Fibroblast of gingiva (primary cell): Measurements from ENCODE around the gene TCP11.

Experiments
- DNase-seq: peaks from one replicate; pipeline ENCODE4 v3.0.0-alpha.2; 2011; ENCODE audit warnings: low read depth

The TCP11 gene

DNA sequence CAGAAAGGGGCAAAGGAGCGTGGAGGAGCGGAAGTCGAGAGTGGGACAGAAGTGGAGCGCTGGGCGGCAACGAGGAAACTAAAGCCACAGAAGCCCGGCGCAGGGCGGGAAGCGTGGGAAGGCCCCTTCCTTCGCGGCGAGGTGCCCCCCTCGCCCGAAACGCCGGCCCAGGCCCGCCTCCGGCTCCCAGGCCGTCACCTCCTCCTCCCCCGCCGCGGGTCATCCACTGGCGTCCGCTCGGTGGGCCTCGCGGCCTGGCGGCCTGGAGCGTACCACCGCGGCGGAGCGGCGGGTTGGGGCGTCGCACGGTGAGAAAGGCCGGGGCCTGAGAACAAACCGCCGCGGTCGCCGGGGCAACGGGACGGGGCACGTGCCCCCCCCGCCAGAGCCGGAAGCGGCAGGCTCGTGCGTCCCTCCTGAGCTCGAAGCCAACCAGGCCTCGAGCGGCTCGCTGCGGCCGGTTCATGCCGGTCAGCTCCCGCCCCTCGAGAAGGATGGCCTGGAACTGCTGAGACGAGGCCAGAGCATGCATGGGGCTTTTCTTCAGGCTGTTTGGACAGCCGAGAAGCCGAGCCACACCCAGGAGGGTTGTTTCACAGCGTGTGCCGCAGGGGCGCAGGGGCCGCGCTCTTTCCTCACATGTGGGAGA lies at the start of gene TCP11:
Gene TCP11, minus strand, starts transcription at position 333 of the 649 bp plus-strand sequence. CDS start 469 bp downstream, outside the sequence.
- DNase-seq = no peak

DNA sequence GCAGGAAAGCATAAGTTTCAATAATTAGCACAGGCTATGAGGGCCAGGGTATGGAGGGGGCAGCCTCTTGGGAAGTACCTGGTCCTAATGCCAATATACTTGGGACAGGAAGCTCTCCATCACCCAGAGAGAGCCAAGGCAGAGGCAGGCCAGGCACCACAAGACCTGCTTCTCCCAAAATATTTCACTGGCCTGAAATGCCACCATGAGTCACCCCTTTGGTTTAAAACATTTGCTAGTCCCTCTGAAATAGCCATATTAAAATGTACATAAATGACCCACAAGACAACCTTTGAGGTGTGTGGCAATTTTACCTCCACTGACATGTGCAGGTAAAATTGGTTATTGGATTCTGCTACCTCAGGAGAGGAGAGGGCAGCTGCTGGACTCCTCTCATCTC lies 49.2 kb upstream of the TCP11 start:
- no peak for DNase-seq

DNA sequence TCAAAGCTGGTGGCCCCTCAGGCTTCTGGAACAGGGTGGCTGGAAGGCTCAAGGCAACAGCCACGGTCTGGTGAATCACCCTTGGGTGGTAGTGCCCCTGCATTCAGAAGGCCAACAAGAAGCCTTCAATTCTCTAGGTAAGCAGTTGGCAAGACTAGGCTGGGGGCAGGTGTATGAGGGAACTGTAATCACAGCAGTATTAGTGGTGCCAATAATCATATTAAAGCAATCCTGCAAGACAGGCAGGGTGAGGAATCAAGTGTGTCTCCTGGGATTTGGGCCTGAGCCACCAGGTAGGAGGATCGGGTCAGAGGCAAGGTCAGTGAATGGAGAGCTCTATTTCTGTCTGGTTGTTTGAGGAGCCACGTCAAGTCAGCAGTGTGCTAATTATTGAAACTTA lies 47.7 kb upstream of the TCP11 start:
- no peak for DNase-seq

DNA sequence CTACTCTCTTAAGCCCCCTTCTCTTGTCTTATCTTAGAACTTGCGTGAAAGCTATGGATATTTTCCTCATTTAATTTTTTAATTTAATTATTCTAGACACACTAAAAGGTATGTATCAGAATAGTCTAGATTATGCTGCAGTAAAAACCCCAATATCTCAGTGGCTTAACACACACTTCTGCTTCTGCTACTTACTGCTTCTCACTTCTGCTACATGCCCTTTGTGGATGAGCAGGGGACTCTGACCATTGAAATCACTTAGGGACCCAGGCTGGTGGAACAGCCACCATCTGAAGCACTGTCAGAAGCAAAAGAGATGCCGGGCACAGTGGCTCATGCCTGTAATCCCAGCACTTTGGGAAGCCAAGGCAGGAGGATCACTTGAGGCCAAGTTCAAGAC lies 45.4 kb upstream of the TCP11 start:
- DNase-seq = no peak

DNA sequence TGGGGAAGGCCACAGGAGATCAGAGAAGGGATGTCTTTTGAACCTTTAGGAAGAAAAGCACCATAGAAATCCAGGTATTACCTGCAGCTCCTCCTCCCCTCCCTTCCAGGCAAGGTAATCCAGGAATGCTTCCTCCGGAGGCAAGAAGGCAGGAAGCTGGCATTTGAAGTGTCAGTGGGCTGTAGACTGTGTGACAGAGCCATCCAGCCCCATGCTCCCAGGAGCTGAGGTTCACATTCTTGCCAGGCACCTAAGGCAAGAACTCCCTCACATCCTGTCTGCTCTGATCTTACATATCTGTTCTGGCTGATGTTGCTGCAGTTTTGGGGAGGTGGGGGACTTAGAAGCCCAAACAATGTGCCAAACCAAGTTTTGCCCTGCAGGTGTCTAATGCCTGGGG lies 44.8 kb upstream of the TCP11 start:
- no peak for DNase-seq

DNA sequence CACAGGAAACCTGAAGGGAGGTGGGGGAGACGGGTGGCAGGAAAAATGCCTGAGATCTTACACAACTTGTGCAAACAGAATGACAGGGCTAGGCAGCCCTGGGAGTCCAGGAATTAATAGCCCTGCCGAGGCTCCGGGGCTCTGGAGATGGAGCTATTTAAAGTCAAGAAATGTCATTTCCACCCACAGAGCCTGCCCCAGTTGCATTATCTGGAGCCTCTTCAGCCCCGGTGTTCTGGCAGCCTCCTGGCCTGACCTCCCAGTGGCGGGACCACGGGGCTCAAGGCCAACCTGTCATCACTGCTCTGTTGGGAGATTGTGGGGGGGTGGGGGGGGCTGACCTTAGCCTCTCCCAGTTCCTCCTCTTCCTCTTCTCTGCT lies 44.2 kb upstream of the TCP11 start:
- DNase-seq = peak; percentile 27

DNA sequence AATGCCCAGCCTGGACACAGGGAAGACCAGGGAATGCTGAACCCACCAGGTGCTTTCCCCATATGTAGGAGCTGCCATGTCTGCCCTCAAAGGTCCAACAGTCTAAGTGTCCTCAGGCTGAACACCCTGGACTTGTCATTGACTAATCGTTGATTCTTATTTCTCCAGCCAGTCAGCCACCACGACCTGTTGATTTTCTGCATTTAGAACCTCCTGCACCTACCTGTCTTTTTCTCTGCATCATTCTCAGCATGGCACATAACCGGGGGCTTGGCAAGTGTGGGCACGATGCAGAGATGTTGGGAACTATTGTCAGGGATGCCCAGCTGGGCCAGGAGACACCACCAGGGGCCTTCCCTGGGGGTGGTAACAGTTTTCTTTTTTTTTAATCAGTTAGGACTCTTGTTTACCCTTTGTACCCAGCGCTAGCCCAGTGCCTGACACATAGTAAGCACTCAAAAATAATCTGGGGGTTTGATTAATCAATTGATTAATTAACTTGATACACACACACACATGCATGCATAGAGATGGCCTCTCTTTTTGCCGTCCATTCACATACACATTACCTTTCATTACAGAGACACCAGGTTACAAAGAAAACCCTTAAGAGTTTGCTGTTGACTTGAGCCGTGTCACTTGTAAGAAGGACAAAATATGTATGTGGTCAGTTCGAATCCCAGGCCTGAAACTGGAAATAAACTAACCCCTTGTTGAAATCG lies 43.6 kb upstream of the TCP11 start:
- no peak for DNase-seq

DNA sequence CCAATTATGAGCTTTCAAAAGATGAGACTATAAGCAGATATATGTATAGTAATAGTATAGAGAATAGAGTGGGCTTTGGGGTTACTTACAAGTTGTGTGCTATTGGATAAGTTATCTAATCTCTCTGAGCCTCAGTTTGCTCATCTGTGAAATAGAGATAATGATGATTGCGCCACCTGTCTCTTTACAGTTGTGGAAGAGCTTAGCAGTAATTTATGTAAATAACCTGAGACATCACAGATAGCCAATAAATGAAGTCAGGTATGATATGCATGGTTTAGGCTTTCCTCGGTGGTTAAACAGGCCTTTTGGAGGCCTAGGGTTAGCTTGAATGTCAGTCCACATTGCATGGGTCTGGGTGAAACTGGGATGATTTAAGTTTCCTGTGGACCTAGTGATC lies 42.8 kb upstream of the TCP11 start:
- DNase-seq = no peak

DNA sequence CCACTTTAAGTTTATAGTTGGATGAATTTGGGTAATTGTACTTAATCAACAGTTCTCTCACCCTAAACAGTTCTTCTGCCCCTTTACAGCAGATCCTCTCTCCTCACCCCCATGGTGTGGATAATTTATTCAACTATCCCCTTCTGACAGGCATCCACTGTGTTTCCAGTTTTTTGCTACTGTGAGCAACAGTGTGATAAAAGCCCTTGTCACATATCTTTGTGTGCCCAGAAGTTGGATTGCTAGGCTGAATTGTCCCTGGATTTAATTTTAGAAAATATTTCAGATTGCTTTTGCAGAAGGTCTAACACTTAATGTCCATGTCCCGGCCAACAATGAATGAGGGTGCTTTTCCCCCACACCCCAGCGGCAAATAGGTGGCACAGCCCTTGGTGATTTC lies 42.1 kb upstream of the TCP11 start:
- DNase-seq = no peak

DNA sequence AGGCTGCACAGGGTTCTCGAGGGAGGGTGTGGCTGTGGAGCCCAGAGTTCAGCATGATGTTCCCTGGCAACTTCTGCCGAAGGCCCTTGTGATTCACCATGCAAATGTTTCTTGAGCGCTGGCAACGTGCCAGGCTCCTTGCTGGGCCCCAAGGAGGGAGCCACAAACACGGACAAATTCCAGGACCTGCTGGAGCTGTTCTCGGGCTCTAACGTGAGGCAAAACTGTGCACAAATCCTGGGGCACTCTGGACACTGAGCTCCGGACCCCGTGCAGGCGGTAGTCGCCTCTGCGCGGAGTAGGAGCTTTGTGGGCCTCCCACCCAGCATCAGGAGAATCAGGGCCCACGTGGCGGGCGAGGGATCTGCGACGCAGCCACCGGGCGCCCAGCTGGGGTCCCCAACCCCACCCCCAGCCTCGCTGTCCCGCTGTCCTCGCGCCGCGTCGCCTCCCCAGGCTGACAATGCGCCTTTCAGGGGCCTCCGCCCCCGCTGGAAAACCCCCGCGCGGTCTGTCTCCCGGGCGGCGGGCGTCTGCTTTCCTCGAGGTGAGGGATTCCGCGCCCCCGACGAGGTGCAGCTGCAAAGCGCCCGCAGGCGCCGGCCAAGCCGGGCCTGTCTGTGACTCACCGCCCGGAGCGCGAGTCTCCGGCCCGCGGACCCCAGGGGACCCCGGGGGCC lies 40.9 kb upstream of the TCP11 start:
- DNase-seq = peak; percentile 70

DNA sequence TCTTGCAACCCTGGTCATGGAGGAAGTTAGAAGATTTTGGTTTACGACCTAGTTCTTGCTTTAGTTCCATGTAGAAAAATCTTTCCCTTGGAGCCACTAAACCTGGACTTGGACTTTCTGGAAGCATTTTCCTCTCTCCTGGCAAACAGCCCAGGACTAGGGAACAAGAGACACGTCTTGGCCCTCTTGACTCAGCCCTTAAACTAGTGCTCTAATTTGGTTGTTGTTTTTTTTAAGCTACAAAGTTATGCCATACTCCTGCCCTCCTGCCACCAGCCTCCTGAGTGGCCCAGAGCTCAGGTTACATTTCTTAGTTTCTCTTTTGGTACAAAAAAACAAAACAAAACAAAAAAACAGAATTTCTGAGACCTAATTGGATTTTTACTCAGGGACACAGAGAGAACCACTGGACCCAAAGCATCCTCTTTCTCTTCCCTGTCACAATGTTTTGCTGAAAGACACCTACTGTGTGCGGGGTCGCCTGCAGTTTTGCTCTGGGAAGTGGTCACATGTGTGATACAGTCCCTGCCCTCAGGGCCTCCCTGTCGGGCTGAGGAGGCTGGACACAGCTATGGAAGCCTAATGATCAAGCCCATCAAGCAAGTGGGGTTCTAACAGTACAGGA lies 40.3 kb upstream of the TCP11 start:
- DNase-seq = peak; percentile 88

DNA sequence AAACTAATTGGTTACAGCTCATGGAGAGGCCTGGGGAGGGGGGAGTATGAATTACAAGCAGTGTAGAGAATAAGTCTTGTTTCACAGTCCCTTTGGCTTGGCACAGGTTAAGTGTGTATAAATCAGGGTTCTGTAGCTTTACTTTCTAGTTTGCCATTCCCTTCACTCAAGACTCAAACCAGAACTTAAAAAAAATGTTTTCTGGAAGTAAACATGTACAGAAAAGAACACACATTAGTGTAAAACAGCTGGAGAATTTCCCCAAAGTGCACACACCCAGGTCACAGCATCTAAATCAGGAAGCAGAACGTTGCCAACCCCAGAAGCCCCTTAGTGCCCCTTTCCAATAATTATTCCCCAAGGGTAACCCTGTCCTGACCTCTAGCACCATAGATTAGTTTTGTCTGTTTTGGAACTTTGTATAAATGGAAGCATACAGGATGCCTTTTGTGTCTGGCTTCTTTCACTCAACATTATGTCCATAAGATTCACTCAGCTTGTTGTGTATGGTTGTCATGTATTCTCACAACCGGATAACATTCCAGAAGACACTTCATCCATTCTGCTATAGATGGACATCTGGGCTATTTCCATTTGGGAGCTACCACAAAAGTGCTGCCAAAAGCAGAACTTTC lies 38.9 kb upstream of the TCP11 start:
- DNase-seq = no peak

DNA sequence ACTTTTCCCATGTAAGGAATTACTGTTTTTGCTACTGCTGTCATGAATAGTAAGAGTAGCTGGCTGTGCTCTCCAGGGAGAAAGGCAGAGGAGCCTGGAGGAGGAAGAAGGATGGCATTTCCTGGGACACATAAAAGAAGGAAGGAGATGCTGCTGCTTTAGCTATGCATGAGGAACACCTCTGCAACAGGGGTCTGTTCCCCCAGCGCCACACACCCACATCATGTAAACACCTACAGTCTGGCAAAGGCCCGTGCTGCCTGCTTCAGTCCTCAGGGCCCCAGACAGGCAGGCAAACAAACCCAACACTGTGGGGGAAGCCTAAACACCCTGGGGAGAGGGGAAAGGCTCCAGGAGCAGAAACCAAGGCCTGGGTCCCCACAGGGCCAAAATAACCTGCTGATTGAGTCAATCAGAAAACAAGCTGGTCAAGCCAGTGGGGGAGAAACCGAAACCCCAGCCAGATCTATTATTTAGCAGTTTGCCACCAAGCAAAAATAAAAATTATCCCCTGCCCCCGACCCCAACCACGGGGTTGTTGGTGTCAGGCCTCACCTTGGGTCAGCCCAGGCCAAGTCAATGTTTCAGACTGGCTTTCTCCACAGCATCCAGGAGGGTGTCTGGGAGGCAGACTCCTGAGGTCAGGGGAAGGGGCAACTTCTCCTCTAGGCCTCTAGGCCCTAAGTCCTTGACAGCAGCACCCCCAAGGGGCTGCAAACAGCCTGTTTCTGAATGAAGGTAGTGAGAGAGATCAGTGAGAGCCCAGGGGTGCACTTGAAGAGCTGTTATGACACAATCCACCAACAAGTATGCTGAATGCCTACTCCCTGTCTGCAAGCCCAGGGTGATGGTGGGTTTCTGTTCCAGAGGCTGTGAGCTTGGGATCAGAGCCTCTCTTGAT lies 38.0 kb upstream of the TCP11 start:
- DNase-seq = no peak

DNA sequence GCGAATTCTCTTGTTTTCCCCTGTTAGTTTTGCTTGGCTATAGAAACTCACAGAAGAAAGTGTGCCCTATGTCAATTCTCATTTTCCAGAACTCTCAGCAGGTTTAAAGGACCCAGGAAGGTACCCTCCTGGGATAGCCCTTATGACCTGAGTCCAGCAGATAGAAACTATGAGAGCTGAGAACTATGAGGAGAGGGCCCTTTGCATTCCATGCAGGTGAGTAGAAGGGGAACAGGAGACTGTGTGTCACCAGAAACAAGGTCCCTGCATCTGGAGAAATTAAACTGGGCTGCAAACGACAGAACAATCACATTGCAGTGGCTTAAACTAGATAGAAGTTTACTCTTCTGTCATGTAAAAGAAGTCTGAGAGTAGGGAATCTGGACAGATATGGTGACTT lies 36.9 kb upstream of the TCP11 start:
- DNase-seq = no peak

DNA sequence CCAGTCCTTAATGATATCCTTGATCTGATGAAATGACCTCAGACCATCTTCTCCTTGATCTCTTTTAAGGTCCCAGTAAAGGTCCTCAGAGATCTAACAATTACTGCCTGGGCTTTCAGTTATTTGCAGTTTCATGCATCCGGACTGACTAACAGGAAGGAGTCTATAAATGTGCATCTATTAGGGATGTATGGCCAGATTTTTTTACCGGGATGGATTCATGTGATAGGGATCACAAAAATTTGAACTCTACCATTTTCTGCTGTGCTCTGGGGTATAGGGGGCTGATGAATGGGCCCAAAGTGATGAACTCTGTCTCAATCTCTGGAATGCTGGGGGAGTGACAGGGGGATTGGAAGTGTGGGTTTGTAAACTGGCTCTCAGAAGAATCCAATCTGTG lies 36.5 kb upstream of the TCP11 start:
- DNase-seq = no peak

DNA sequence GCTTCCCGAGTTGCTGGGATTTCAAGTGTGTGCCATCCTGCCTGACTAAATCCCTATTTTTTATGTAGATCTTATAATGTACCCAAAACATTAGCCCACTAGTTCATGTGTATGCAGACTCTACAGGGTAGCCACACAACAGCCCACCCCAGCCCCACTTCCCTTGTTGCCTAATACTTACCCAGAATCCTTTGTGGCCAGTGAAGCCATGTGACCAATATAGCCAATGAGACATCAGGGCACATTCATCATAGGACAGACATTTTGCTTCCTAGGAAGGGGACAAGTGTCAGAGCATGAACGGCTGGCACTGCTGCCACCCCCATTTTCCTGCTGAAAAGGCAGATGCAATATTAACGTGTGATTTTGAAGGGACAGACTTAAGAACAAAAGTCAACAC lies 36.0 kb upstream of the TCP11 start:
- DNase-seq = no peak

DNA sequence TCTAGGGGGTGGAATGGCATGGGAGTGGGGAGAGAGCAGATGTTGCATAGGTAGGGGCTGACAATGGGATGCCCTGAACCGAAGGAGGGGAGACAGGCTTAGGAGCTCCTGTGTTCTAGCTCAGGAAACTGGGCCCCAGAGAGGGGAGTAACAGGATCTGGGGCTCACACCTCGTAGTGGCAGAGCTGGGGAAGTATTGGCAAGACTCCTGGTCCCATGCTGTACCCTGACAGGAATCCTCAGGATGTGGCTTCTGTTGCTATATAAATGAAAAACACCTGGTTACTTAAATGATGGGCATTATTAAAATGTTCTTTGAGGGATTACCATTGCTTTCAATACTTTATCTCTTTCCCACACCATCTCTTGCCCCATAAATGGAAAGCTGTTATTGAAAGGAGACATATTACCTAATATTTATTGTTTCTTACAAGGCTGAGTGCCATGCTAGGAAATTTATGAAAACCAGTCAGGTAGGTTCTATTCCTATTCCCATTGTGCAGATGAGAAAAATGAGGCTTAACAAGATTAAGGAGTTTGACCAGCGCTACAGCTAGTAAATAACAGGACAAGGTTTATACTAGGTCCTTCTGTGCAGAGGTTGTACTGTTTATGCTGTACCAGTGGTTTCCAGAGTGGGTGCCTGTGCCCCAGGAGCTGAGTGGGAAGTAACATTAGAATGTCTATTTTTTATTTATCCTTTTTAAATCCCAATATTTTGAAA lies 35.3 kb upstream of the TCP11 start:
- no peak for DNase-seq

DNA sequence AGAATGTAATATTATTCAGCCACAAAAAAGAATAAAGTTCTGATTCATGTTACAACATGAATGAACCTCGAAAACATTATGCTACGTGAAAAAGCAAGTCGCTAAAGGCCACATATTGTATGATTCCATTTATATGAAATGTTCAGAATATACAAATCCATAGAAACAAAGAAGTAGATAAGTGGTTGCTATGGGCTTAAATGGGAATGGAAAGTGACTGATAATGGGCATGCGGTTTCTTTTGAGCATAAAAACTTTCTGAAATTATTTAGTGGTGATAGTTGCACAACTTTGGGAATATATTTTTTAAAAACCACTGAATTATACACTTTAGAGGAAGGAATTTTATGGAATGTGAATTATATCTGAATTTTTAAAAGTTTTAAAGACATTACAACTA lies 33.4 kb upstream of the TCP11 start:
- no peak for DNase-seq

DNA sequence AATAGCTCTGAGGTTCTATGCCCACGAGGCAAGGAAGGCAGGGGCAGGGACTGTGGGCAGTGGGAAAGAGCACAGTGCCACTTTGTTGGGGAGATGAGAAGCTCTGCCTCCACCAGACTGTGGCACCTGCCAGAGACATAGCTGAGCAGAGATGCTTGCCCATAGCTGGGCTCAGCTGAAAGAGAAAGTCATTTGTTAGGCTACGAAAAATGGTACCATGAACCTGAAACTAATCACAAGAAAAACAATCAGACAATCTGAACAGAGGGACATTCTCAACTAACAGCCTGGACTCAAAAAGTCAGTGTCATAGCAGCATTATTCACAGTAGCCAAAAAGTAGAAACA lies 32.9 kb upstream of the TCP11 start:
- no peak for DNase-seq

DNA sequence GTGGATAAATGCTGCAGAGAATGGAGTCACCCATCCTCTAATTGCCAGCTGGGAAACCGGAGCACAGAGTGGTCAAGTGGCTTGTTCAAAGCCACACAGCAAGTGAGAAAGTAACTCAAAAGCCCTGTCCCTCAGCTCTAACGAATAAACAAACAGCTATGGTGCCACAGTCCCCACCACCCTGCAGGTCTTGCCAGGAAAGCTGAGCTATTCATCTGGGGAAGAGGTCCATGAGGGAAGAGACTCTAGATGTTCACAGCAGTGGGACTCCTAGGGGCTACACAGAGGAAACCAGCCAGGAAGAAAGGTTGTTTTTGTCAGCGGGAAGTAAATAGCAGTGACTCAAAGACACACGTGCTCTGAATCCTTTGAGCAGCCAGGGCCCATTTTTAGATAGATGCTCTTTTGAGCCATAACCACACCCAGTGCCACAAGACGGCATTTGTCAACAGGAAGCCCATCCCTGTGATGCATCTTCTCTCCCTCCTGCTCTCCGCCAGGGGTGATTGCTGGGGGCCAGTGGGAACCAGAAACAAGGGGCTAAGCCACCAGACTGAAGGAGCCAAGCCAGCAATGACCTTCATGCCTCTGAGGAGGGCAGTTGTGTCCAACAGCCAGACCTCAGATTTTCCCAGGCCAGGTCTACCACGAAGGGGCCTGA lies 32.4 kb upstream of the TCP11 start:
- no peak for DNase-seq
